Upper lobe of left lung (tissue), 4 donors: ENCODE results near the gene OR8G5.

Source experiments
- POLR2A ChIP-seq, 4 donors: fragments of 450-650 bp; IDR thresholded peaks; one replicate each; pipeline ENCODE4 v1.5.1; 2016 to 2017; ENCODE audit warnings: antibody characterized with exemption in 4 of 4, mild to moderate bottlenecking in 2 of 4
- POLR2AphosphoS5 ChIP-seq, 2 donors: sonication (generic); formaldehyde crosslinking; IDR thresholded peaks; one replicate each; pipeline ENCODE4 v1.5.1; 2017; ENCODE audit warnings: antibody characterized with exemption in 2 of 2
- TF ChIP-seq, protein P1 (sequence below), 6 experiments: fragments of 450-650 bp in 4 of 6; fragments of 200-600 bp in 2 of 6; sonication (generic) in 2 of 6; IDR thresholded peaks; one replicate each; pipeline ENCODE4 v1.5.1; 2016 to 2019; ENCODE audit warnings: antibody characterized with exemption in 6 of 6

DNA sequence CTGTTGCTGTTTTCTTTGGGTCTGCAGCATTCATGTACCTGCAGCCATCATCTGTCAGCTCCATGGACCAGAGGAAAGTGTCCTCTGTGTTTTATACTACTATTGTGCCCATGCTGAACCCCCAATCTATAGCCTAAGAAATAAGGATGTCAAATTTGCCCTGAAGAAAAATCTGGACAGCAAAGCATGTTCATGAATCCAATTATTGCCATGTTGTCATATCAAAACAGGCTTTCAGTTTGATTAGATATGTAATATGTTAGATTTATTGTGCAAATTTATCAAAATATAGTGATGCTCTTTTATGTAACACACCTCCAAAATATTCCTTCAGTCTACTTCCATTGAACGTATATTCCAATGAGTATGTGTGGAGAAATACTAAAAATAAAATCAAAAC is 30.7 kb upstream of the OR8G5 start:
- TF ChIP-seq, protein P1, sequence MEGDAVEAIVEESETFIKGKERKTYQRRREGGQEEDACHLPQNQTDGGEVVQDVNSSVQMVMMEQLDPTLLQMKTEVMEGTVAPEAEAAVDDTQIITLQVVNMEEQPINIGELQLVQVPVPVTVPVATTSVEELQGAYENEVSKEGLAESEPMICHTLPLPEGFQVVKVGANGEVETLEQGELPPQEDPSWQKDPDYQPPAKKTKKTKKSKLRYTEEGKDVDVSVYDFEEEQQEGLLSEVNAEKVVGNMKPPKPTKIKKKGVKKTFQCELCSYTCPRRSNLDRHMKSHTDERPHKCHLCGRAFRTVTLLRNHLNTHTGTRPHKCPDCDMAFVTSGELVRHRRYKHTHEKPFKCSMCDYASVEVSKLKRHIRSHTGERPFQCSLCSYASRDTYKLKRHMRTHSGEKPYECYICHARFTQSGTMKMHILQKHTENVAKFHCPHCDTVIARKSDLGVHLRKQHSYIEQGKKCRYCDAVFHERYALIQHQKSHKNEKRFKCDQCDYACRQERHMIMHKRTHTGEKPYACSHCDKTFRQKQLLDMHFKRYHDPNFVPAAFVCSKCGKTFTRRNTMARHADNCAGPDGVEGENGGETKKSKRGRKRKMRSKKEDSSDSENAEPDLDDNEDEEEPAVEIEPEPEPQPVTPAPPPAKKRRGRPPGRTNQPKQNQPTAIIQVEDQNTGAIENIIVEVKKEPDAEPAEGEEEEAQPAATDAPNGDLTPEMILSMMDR (IDR thresholded peaks at IDR 0.05): no peak
- TF ChIP-seq POLR2A (IDR thresholded peaks at IDR 0.05) (no peak), POLR2AphosphoS5 (IDR thresholded peaks at IDR 0.05) (no peak)
